Spleen (tissue), 11 donors: ENCODE data around the gene KRT24. TPM values are rescaled to one million over a fixed set of nuclear protein-coding genes. Genes with fewer than 3 reads are reported as not detected.

Source experiments
- DNase-seq: peaks from one replicate; pipeline ENCODE4 v3.0.0-alpha.2; 2020
- H3K27ac ChIP-seq, 8 donors: fragments of 200-600 bp; sonication (generic) in 7 of 8; 1 replicate in 4 of 8; 2 replicates in 4 of 8; pipeline versions ENCODE4 v1.5.0 to v1.8.0; 2016 to 2021; ENCODE audit warnings: inconsistent platforms in 4 of 8, mild to moderate bottlenecking in 4 of 8, moderate library complexity in 1 of 8
- H3K27me3 ChIP-seq, 7 donors: fragments of 200-600 bp; sonication (generic) in 6 of 7; replicated peaks in 1 of 7; 1 replicate in 4 of 7; 2 replicates in 3 of 7; pipeline versions ENCODE4 v1.5.0 to v1.8.0; 2016 to 2021; ENCODE audit warnings: inconsistent platforms in 3 of 7, mild to moderate bottlenecking in 1 of 7
- H3K36me3 ChIP-seq, 6 donors: fragments of 200-600 bp; sonication (generic) in 5 of 6; 1 replicate in 4 of 6; 2 replicates in 2 of 6; pipeline versions ENCODE4 v1.5.0 to v1.8.0; 2016 to 2021; ENCODE audit warnings: inconsistent platforms in 2 of 6
- H3K4me1 ChIP-seq, 6 donors: fragments of 200-600 bp; sonication (generic) in 5 of 6; 1 replicate in 3 of 6; 2 replicates in 3 of 6; pipeline versions ENCODE4 v1.5.0 to v1.8.0; 2016 to 2021; ENCODE audit warnings: inconsistent platforms in 3 of 6
- H3K4me3 ChIP-seq, 8 donors: fragments of 200-600 bp; sonication (generic) in 7 of 8; 1 replicate in 4 of 8; 2 replicates in 4 of 8; pipeline versions ENCODE4 v1.5.0 to v1.8.0; 2016 to 2021; ENCODE audit warnings: inconsistent platforms in 4 of 8, mild to moderate bottlenecking in 4 of 8, moderate library complexity in 2 of 8
- H3K9me3 ChIP-seq, 8 donors: fragments of 200-600 bp; sonication (generic) in 7 of 8; 1 replicate in 4 of 8; 2 replicates in 4 of 8; pipeline versions ENCODE4 v1.5.0 to v1.8.0; 2016 to 2021; ENCODE audit warnings: inconsistent platforms in 4 of 8
- POLR2A ChIP-seq, 3 donors: fragments of 450-650 bp; IDR thresholded peaks; one replicate each; pipeline ENCODE4 v1.5.1; 2017; ENCODE audit warnings: antibody characterized with exemption in 3 of 3, mild to moderate bottlenecking in 1 of 3
- POLR2AphosphoS5 ChIP-seq, 3 donors: sonication (generic); formaldehyde crosslinking; IDR thresholded peaks; one replicate each; pipeline ENCODE4 v1.5.1; 2017; ENCODE audit warnings: antibody characterized with exemption in 3 of 3
- WGBS, 5 donors: extraction: QIAGEN DNeasy Blood & Tissue Kit in 3 of 5; methylation state at CpG; one replicate each; pipeline versions ENCODE4 v1.1.5 to v1.1.7; 2013 to 2018; 5-methylcytosine and 5-hydroxymethylcytosine counted together
- intact Hi-C: fragments of 100-400 bp; cut with DNase I; formaldehyde crosslinking; loops from one replicate; pipeline ENCODE4 v1.15.0; 2023; ENCODE audit warnings: low total_unique reads
- polyA plus RNA-seq, 3 donors: library from polyadenylated mRNA; stranded (reverse); fragments of 200-250 nt; gene quantifications; one replicate each; pipeline ENCODE4 v1.2.1, GENCODE V29; 2013
- total RNA-seq, 7 donors: library from RNA; depleted of rRNA in 3 of 7; stranded (reverse); fragments of >200 nt in 3 of 7; fragmentation: NEBNext Ultra II Directional in 4 of 7; extraction: Animal tissue kit (Norgen Biotek cat#: 25700) in 4 of 7; gene quantifications; one replicate each; pipeline versions ENCODE4 v1.1.0 to v1.2.1, GENCODE V29; 2016 to 2021
- TF ChIP-seq, protein P1 (sequence below), 11 experiments: fragments of 200-600 bp in 7 of 11; fragments of 450-650 bp in 4 of 11; sonication (generic) in 4 of 11; IDR thresholded peaks in 8 of 11; conservative IDR thresholded peaks in 3 of 11; 1 replicate in 7 of 11; 2 replicates in 4 of 11; pipeline versions ENCODE4 v1.4.0 to v1.8.0; 2016 to 2021; ENCODE audit warnings: antibody characterized with exemption in 11 of 11, inconsistent platforms in 4 of 11, mild to moderate bottlenecking in 1 of 11
- donor health status: healthy with polysubstance abuse.
- donor health status: DM: no; HTN: no; CAD: no; lungs with moderate emphysema.
- donor health status: DM: no; HTN: no; CAD: no.
- donor health status: Bipolar disorder and iron deficiency.
- donor health status: healthy.
- donor health status: DM: no; HTN: no; CAD: no.
- donor health status: DM: yes; HTN: yes; CAD: no.

KRT24 gene
- total and polyA plus RNA-seq, 10 donors = 0.03 TPM; not detected in 9

DNA sequence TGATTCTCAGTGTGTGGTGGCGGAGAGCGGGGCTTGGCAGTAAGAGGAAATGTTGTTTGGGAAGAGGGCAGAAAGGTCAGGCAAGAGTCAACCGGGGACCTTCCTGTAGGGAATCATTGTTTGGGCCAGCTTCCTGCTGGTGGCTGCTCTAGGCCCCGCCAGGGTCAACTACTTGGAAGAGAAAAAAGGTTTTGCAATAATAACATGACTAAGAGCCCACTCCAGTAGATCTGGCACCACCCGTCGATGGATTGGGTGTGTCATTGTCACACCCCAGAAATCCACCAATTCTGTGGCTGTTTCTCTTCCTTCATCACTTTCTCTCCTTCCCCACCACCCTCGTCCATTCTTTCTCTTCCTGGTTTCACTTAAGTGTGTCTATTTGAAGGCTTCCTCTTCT is 4.2 kb upstream of the KRT24 start:
- TF ChIP-seq POLR2AphosphoS5 (IDR thresholded peaks at IDR 0.05) (peak in 2 of 3 donors; percentile 56 to 71), POLR2A (IDR thresholded peaks at IDR 0.05) (no peak)
- TF ChIP-seq, protein P1, sequence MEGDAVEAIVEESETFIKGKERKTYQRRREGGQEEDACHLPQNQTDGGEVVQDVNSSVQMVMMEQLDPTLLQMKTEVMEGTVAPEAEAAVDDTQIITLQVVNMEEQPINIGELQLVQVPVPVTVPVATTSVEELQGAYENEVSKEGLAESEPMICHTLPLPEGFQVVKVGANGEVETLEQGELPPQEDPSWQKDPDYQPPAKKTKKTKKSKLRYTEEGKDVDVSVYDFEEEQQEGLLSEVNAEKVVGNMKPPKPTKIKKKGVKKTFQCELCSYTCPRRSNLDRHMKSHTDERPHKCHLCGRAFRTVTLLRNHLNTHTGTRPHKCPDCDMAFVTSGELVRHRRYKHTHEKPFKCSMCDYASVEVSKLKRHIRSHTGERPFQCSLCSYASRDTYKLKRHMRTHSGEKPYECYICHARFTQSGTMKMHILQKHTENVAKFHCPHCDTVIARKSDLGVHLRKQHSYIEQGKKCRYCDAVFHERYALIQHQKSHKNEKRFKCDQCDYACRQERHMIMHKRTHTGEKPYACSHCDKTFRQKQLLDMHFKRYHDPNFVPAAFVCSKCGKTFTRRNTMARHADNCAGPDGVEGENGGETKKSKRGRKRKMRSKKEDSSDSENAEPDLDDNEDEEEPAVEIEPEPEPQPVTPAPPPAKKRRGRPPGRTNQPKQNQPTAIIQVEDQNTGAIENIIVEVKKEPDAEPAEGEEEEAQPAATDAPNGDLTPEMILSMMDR (IDR thresholded peaks at IDR 0.05 in 8 of 11, conservative IDR thresholded peaks at IDR 0.05 in 3 of 11) = no peak
- H3K27ac ChIP-seq = peak overlapping the region; percentile 19 to 78 (median 64)
- no peaks in the 10 kb centered on the region for H3K36me3 ChIP-seq
- peaks cover 0 to 16% (median 0%) of the 10 kb centered on the region in 7 donors for H3K27me3 ChIP-seq
- intact Hi-C loops = no loop called here
- 37 to 51% (median 42%) methylated on average over 7 of the region's 7 CpGs for WGBS, 5 donors
- no peaks in the 10 kb centered on the region for H3K9me3 ChIP-seq
- no peak for DNase-seq
- peaks cover 0 to 7% (median 1%) of the 10 kb centered on the region in 6 donors for H3K4me1 ChIP-seq
- H3K4me3 ChIP-seq = no peak overlapping the region

DNA sequence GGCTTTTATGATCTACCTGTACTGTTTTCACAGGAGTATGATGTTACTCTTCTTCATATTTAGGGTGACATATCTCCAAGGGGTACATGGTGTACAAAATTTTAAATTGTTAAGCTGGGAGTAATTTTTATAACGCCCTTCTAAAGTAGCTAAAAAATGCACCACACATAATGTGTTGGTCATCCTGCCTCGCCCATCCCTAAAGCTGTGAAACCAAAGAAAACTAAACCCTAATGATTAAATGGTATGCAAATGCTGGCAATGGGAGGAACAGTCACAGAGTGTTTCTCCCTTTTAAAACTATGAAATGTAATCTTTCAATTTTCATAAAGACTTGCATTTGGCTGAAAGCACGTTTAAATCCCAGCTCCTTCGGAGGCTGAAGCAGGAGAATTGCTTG is 2.0 kb upstream of the KRT24 start:
- Histone ChIP-seq H3K4me1 (peaks cover 0 to 7% (median 1%) of the 10 kb centered on the region in 6 donors), H3K36me3 (no peaks in the 10 kb centered on the region), H3K27ac (no peak overlapping the region), H3K4me3 (no peak overlapping the region), H3K9me3 (no peaks in the 10 kb centered on the region), H3K27me3 (peaks cover 0 to 16% (median 0%) of the 10 kb centered on the region in 7 donors)
- 67 to 75% (median 71%) methylated on average over 4 of the region's 4 CpGs for WGBS, 5 donors
- TF ChIP-seq, protein P1 (IDR thresholded peaks at IDR 0.05 in 8 of 11, conservative IDR thresholded peaks at IDR 0.05 in 3 of 11) = no peak
- no peak for TF ChIP-seq POLR2A (IDR thresholded peaks at IDR 0.05)
- no peak for TF ChIP-seq POLR2AphosphoS5 (IDR thresholded peaks at IDR 0.05)
- intact Hi-C loops = no loop called here
- DNase-seq = no peak

DNA sequence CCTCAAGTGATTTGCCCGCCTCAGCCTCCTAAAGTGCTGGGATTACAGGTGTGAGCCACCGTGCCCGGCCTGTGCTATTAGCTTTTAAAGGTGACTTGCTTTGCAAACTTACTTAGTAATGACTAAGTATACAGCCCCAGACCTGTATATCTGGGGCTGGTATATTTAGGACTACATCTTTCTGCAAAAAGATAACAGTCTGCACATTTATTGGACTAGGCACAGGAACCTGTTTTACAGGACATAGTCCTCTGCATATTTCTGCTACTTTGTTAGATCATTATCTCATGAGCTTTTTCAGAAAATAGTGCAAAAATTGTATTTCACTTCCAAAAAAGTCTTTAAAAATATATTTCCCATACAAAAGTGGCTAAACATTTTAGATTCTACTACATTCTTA is 1.3 kb downstream of the KRT24 start:
- Histone ChIP-seq H3K9me3 (no peaks in the 10 kb centered on the region), H3K27me3 (peaks cover 0 to 30% (median 0%) of the 10 kb centered on the region in 7 donors), H3K4me1 (peaks cover 0 to under 1% (median 0%) of the 10 kb centered on the region in 6 donors), H3K36me3 (no peaks in the 10 kb centered on the region), H3K27ac (no peak overlapping the region), H3K4me3 (no peak overlapping the region)
- intact Hi-C loops = no loop called here
- TF ChIP-seq, protein P1 (IDR thresholded peaks at IDR 0.05 in 8 of 11, conservative IDR thresholded peaks at IDR 0.05 in 3 of 11) = no peak
- TF ChIP-seq POLR2A (IDR thresholded peaks at IDR 0.05) = no peak
- TF ChIP-seq POLR2AphosphoS5 (IDR thresholded peaks at IDR 0.05) = no peak
- DNase-seq = no peak
- WGBS, 5 donors = 84 to 97% (median 92%) methylated on average over 3 of the region's 3 CpGs

DNA sequence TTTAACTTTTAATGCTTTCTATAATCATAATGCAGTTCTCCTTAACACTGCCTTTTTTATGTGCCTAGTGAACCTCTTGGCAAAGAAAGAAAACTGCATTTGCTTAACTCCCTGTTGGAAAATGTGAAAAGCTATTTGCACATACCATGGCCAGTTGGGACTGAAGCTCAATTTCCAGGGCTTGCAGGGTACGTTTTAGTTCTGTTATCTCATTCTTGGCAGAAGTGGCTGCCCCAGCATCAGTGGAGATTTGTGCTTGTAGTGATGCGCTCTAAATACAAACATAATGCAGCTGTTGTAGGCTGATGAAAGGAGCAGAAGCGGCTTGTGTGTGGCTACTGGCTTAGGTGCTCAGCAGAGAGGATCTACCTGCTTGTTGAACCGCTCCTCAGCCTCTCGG is 3.7 kb downstream of the KRT24 start:
- Histone ChIP-seq H3K27me3 (peaks cover 0 to 30% (median 0%) of the 10 kb centered on the region in 7 donors), H3K36me3 (no peaks in the 10 kb centered on the region), H3K27ac (no peak overlapping the region), H3K4me3 (no peak overlapping the region), H3K4me1 (no peaks in the 10 kb centered on the region), H3K9me3 (no peaks in the 10 kb centered on the region)
- intact Hi-C loops = no loop called here
- WGBS, 5 donors = 71 to 78% (median 75%) methylated on average over 5 of the region's 5 CpGs
- TF ChIP-seq POLR2AphosphoS5 (IDR thresholded peaks at IDR 0.05) (no peak), POLR2A (IDR thresholded peaks at IDR 0.05) (no peak)
- TF ChIP-seq, protein P1 (IDR thresholded peaks at IDR 0.05 in 8 of 11, conservative IDR thresholded peaks at IDR 0.05 in 3 of 11) = no peak
- DNase-seq = no peak
